Hematopoietic multipotent progenitor cell (in vitro differentiated cells): ENCODE data around the gene WASHC2C. TPM values are rescaled to one million over a fixed set of nuclear protein-coding genes. Genes with fewer than 3 reads are reported as not detected.
A peak's percentile ranks its signal among the peaks of the same experiment; 100 is the strongest.
"Not testable (repeated sequence)": the region's sequence is repeated elsewhere in the genome, so short reads cannot be mapped to it uniquely, and the experiment has no call there.

Experiments used
- DNase-seq, 3 donors: peaks; one replicate each; pipeline ENCODE4 v3.0.0-alpha.2; 2011 to 2015; ENCODE audit warnings: low read depth in 2 of 3, low spot score in 2 of 3
- total RNA-seq: library from RNA; depleted of rRNA; stranded (reverse); fragments of >200 nt; gene quantifications from one replicate; pipeline ENCODE4 v1.2.3, GENCODE V29; 2012

WASHC2C gene
- total RNA-seq, 1 donor: 14.8 TPM

- not testable (repeated sequence) for DNase-seq
These were observed 41.3 kb downstream of the WASHC2C start for GRCh38 chr10:45768334-45768733.

GRCh38 chr10:45771757-45772461 lies 44.8 kb downstream of the WASHC2C start:
- DNase-seq: not testable (repeated sequence)

GRCh38 chr10:45786217-45786616 lies 59.2 kb downstream of the WASHC2C start:
- DNase-seq: not testable (repeated sequence)

GRCh38 chr10:45787212-45787741 lies 60.2 kb downstream of the WASHC2C start:
- DNase-seq: not testable (repeated sequence)

- DNase-seq: not testable (repeated sequence)
These were observed 62.9 kb downstream of the WASHC2C start for GRCh38 chr10:45789991-45790390.

GRCh38 chr10:45790694-45791426 lies 63.8 kb downstream of the WASHC2C start:
- not testable (repeated sequence) for DNase-seq

GRCh38 chr10:45794761-45795160 lies 67.7 kb downstream of the WASHC2C start:
- DNase-seq: not testable (repeated sequence)

GRCh38 chr10:45803060-45804010 lies 76.3 kb downstream of the WASHC2C start:
- peak in 1 of 3 donors; percentile 66 for DNase-seq

- DNase-seq: not testable (repeated sequence)
These were observed 77.9 kb downstream of the WASHC2C start for GRCh38 chr10:45804996-45805395.

GRCh38 chr10:45809837-45810236 lies 82.8 kb downstream of the WASHC2C start:
- no peak for DNase-seq

GRCh38 chr10:45811075-45811474 lies 84.0 kb downstream of the WASHC2C start:
- no peak for DNase-seq

GRCh38 chr10:45812959-45813358 lies 85.9 kb downstream of the WASHC2C start:
- not testable (repeated sequence) for DNase-seq

GRCh38 chr10:45814146-45814545 lies 87.1 kb downstream of the WASHC2C start:
- DNase-seq: not testable (repeated sequence)

GRCh38 chr10:45817130-45817859 lies 90.2 kb downstream of the WASHC2C start:
- no peak for DNase-seq

- DNase-seq: no peak
These were observed 90.8 kb downstream of the WASHC2C start for GRCh38 chr10:45817912-45818311.

GRCh38 chr10:45819552-45819951 lies 92.5 kb downstream of the WASHC2C start:
- no peak for DNase-seq

- DNase-seq: not testable (repeated sequence)
These were observed 93.2 kb downstream of the WASHC2C start for GRCh38 chr10:45820107-45820830.

GRCh38 chr10:45822918-45823317 lies 95.9 kb downstream of the WASHC2C start:
- DNase-seq: not testable (repeated sequence)
